GM19328 (cell line): ENCODE results near the gene CHRND.
"Not testable (repeated sequence)": the region's sequence is repeated elsewhere in the genome, so short reads cannot be mapped to it uniquely, and the experiment has no call there.

Source experiments
- ATAC-seq: cut with Tn5 transposase; IDR thresholded peaks from one replicate; pipeline ENCODE4 v1.9.1; 2021; ENCODE audit warnings: mild to moderate bottlenecking, moderate library complexity; ENCODE audit not compliant: unreplicated experiment

The CHRND gene

DNA sequence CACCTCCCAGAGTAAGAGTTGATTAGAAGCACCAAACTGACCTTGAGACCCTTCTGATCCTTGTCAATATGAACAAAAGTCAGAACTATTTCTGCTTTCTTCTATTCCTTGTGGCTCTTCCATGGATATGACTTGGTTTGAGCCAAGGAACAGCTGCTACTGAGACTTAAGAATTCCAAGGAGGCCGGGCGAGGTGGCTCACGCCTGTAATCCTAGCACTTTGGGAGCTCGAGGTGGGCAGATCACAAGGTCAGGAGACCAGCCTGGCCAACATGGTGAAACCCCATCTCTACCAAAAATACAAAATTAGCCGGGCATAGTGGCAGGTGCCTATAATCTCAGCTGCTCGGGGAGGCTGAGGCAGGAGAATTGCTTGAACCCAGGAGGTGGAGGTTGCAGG lies 44.5 kb downstream of the CHRND start:
- ATAC-seq = not testable (repeated sequence)

DNA sequence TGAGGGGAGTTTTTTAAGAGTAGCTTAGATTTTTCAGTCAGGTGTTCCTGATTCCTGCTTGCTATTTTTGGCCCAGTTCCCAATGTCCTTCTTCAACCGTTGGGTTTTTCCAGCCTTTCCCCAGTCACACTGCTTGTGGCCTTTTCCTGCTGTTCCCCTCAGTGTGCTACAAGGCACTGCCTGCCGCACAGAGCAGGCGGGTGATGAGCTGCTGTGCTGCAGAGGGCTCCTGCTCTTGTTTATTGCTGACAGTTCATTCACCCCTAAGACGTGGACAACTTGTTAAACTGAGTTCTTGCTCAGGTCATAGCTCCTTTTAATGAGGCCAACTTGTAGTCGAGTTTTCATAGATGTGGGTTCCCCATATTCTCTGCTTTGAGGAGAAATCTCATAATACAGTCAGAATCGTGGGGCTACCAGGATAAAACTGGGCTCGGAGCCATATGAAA lies 45.1 kb downstream of the CHRND start:
- no peak for ATAC-seq

DNA sequence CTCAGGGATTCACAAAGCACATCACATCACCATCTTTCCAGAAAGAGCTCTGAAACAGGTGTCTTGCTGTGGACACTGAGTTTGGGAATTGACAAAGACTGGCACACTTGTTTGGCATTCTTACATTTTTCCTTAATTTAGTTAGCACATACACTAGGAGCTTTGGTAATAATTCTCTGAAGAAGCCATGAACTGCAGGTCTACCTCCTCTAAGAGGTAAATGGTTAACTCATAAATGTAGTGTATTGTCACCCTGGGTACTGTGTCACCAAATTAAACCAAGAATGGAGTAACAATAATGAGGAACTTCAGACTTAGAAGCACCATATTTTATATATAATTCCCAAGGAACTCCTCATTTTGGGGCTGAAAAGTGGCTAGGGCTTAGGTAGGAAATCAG lies 47.1 kb downstream of the CHRND start:
- no peak for ATAC-seq

DNA sequence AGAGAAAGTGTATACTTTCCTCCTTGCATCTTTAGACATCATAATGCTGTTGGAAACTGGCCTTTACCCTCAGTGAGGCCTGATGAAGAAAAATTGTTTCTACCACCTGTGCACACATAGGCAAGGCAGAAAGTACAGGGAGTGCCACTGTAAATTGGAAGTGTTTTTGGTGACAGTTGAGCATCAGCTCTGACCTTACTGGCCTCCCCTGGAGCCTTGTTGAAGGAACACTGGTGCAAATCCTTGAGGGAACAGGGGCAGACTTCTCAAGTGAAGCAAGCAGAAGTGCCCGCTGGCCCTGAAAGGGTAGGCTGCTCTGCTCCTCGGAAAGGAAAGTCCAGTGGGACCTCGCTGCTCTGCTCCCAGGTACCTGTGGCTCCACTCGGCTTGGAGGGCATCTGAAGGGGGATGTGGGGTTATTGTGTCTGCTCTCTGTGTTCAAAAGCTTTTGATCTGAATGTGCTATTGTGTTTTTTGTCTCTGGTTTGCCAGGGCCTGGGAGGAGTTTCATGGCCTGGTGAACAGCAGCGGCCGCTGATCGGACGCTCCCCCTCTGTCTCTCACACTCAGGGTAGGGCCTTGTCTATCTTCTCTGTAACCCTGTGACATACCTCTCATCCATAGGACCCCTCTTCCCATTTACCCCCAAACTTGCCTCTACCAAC lies 47.9 kb downstream of the CHRND start:
- ATAC-seq = no peak

DNA sequence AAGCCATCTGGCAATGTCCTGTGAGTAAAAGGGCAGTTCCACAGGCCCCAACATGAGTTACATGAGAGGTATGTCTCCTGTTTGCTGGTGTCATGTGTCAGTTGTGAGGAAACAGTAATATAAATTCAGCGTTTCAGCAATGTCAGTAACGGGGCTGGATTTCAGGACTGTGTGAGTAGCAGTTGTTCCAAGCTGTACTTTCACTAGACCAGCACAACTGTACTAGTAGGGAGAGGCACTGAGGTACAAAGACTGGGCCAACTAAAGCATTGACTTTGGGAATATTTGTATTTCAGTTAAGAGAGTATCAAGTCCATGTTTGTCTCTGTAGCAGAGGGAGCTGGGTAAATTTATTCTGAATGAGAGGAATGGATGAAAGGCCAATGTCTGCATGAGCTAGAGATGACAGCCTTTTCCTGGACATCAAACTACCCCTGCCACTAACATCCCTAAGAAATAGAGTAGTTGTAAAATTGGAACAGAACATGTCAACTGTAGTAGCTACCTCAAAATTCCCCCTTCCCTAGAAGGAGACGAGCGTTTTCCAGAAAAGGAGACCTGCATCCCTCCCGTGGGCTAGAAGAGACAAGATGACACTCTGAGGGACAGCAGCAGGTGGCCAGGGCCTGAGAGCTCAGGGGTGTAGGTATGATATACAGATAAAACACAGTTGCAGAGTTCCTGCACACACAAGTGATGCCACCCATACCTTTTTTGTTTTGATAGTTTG lies 48.9 kb downstream of the CHRND start:
- ATAC-seq = no peak

DNA sequence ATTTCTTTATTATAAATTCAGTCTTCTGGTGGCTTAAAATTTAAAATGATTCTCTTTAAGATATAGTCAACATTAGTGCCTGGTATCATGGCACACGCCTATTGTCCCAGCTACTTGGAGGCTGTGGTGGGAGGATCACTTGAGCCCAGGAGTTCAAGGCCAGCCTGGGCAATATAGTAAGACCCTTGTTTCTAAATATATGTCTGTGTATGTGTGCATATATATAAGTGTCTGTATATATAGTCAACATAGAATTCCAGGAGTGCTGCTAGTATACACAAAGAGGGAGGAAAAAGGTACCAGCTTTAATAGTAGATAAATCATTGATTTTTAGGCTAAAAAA lies 49.4 kb downstream of the CHRND start:
- ATAC-seq = no peak

DNA sequence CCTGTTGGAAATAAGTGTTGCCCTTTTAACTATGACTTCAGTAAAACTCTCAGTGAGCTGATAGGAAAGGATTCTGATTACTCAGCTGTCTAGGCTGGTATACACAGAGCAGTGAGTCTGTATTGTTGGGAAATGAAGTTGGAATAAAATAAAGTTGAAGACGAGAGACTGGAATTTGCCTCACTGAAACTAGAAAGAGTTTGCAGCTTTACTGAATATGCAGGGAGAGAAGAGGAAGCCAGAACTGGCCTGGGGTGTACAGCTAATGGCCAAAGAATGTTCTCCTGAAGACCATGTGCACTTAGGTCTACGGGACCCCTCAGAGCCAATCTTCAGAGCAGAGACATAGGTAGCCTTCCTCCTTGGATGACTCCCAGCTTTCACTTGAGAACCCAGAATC lies 51.0 kb downstream of the CHRND start:
- no peak for ATAC-seq

DNA sequence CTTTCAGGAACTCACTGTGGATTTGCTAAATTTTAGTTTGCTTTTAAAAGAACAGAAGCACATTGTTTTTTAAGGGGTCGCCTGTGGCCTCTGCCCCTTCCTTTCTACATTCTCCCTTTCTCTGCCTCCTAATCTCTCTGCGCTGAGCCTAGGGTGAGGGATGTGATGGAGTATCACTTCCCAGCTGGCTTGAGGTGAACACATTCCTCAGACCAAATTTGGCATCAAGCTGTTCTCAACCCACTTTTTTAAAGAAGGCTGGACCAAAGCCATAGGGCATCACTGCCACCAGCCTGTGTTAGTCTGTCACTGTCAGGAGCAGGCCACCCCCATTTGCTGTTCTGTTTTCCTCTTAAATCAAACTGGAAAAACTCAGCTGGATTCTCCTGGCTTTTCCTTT lies 51.9 kb downstream of the CHRND start:
- ATAC-seq = no peak

DNA sequence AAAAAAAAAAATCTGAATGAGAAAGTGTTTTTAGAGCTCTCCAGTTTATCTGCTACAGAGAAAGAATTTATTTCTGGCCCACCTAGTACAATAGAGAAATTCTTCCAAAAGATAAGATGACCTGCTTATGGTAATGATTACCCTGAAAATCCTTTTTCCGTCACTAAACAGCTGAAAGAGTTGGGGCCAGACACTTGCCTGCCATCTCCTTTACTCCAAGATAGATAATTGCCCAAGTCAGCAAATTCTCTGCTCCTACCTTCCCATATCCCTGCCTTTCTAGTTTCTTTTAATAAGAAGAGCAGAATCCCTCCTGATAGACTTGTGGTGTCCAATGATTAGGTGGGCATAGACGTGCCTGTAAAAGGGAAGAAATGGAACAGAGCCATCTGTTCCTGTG lies 52.7 kb downstream of the CHRND start:
- no peak for ATAC-seq

DNA sequence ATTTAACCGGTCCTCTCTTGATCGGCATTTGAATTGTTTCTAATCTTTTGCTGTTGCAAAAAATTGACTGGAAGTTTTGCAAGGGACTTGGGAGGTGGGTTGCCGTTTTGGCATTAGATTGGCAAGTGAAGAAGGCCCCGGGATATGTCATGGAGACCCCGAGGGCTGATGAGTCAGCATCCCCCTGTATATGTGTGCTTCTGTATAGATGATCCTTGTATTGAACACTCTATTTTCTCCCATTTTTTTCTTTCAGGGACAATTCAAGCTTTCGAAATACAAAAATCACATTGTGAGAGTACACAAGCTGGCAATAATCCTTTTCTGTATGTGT lies 54.7 kb downstream of the CHRND start:
- no peak for ATAC-seq

DNA sequence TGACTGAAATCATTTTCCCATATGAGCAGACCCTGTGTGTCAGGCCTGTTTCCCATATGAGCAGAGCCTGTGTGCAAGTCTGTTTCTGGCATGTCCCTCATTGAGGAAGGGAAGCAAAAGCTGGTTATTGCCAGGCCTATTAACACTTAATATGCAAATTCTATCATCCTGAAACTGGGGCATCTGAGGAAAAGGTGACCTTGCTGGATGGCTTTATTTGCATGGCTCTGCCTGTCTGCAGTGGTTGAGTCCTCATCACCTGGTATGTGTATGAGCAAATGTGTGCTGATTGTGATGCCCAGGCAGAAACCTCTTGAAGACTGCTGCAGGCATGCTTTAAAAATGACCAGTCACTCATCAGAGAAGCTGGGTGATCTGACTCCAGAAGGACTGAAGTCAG lies 55.8 kb downstream of the CHRND start:
- ATAC-seq = no peak

DNA sequence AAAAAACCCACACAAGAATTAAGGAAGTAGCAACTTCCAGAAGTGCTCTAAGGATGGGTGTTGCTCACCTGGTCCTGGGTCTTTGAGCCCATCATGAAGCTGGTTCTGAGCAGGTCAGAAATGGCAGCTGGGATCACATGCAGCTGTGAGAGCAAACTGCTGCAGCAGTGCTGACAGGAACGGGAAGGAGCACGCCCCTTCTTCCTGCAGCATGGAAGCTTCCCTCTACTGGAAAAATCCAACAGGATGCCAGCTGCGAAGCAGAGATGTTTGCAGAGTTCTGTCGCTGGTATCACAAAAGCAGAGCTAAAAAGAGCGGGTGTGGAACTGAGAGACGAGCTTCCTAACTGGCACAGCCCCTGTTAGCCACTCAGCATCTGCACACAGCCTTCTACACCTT lies 58.3 kb downstream of the CHRND start:
- ATAC-seq = no peak
